B cell (primary cell): ENCODE measurements around the gene IGFL2. TPM values are rescaled to one million over a fixed set of nuclear protein-coding genes. Genes with fewer than 3 reads are reported as not detected.

Source experiments
- ATAC-seq: fragments of 200-7000 bp; cut with Tn5 transposase; one replicate; pipeline ENCODE4 v1.10.0; 2021; ENCODE audit warnings: low read depth, mild to moderate bottlenecking, moderate number of reproducible peaks, moderate library complexity
- CTCF ChIA-PET: fragments of 350-600 bp; sonication (Branson Sonifier 250); formaldehyde crosslinking; loops from one replicate; lab custom pipeline; 2021; ENCODE audit warnings: antibody characterized with exemption, inconsistent platforms; lab: Charles Lee
- POLR2A ChIA-PET: fragments of 350-600 bp; sonication (Branson Sonifier 250); formaldehyde crosslinking; loops from one replicate; lab custom pipeline; 2021; ENCODE audit warnings: antibody characterized with exemption; lab: Charles Lee
- DNase-seq: peaks from one replicate; pipeline ENCODE4 v3.0.0; 2013
- H2AFZ ChIP-seq: 2 replicates; pipeline ENCODE4 v1.6.1; 2012; ENCODE audit warnings: mild to moderate bottlenecking, low read depth, low read length; ENCODE audit not compliant: insufficient read depth, poor library complexity, severe bottlenecking
- H3K27ac ChIP-seq, 2 donors: 1 replicate in 1 of 2; 2 replicates in 1 of 2; pipeline ENCODE4 v1.5.1; 2012 to 2013; ENCODE audit warnings: low read length in 2 of 2, mild to moderate bottlenecking in 2 of 2, moderate library complexity in 1 of 2
- H3K27me3 ChIP-seq, 4 experiments: fragments of 200-600 bp in 1 of 4; sonication (generic) in 1 of 4; replicated peaks in 1 of 4; 1 replicate in 2 of 4; 2 replicates in 2 of 4; pipeline versions ENCODE4 v1.6.1 to v1.7.0; 2013 to 2016; ENCODE audit warnings: low read length in 3 of 4, mild to moderate bottlenecking in 2 of 4, mixed read lengths in 1 of 4, moderate library complexity in 1 of 4; ENCODE audit not compliant: insufficient read depth in 4 of 4, control insufficient read depth in 3 of 4; ENCODE audit errors: control extremely low read depth in 1 of 4
- H3K36me3 ChIP-seq, 2 experiments: replicated peaks in 1 of 2; 1 replicate in 1 of 2; 2 replicates in 1 of 2; pipeline versions ENCODE4 v1.6.1 to v1.7.1; 2013; ENCODE audit warnings: low read length in 1 of 2; ENCODE audit not compliant: insufficient read depth in 2 of 2, control insufficient read depth in 1 of 2; ENCODE audit errors: control extremely low read depth in 1 of 2, extremely low read depth in 1 of 2
- H3K4me1 ChIP-seq, 2 donors: fragments of 200-600 bp in 1 of 2; sonication (generic) in 1 of 2; 1 replicate in 1 of 2; 2 replicates in 1 of 2; pipeline versions ENCODE4 v1.5.1 to v1.6.1; 2013 to 2017; ENCODE audit warnings: low read length in 2 of 2; ENCODE audit not compliant: control insufficient read depth in 2 of 2, insufficient read depth in 2 of 2
- H3K4me2 ChIP-seq: replicated peaks from 2 replicates; pipeline ENCODE3; 2012; ENCODE audit warnings: mild to moderate bottlenecking, low read depth, low read length; ENCODE audit not compliant: poor library complexity, severe bottlenecking
- H3K4me3 ChIP-seq, 5 experiments: fragments of 200-600 bp in 1 of 5; sonication (generic) in 1 of 5; 1 replicate in 3 of 5; 2 replicates in 2 of 5; pipeline versions ENCODE4 v1.5.1 to v1.7.0; 2011 to 2016; ENCODE audit warnings: low read length in 4 of 5, mild to moderate bottlenecking in 4 of 5, low read depth in 2 of 5, control low read depth in 1 of 5, moderate library complexity in 1 of 5; ENCODE audit not compliant: insufficient read depth in 1 of 5; ENCODE audit errors: control extremely low read depth in 1 of 5, extremely low read depth in 1 of 5
- H3K79me2 ChIP-seq: fragments of 200-600 bp; sonication (generic); one replicate; pipeline ENCODE4 v1.6.0; 2016; ENCODE audit warnings: low read length; ENCODE audit not compliant: control insufficient read depth, insufficient read depth
- H3K9ac ChIP-seq: fragments of 200-600 bp; sonication (generic); 2 replicates; pipeline ENCODE4 v1.6.1; 2017; ENCODE audit warnings: mild to moderate bottlenecking, low read length, moderate library complexity
- H3K9me3 ChIP-seq, 3 donors: one replicate each; pipeline versions ENCODE4 v1.6.1 to v1.7.1; 2013; ENCODE audit warnings: low read length in 2 of 3; ENCODE audit not compliant: control insufficient read depth in 2 of 3, insufficient read depth in 1 of 3; ENCODE audit errors: control extremely low read depth in 1 of 3
- H4K20me1 ChIP-seq: 2 replicates; pipeline ENCODE4 v1.6.0; 2012; ENCODE audit warnings: mild to moderate bottlenecking, low read length; ENCODE audit not compliant: insufficient read depth, control insufficient read depth, poor library complexity, severe bottlenecking
- H3K27ac Mint-ChIP-seq: one replicate; pipeline ENCODE4 v1.8.0; 2021; ENCODE audit warnings: mixed read lengths
- H3K27me3 Mint-ChIP-seq: one replicate; pipeline ENCODE4 v1.8.0; 2021; ENCODE audit warnings: mixed read lengths
- H3K4me1 Mint-ChIP-seq: one replicate; pipeline ENCODE4 v1.8.0; 2021; ENCODE audit warnings: mixed read lengths
- H3K4me3 Mint-ChIP-seq: one replicate; pipeline ENCODE4 v1.8.0; 2021; ENCODE audit warnings: mixed read lengths
- H3K9me3 Mint-ChIP-seq: one replicate; pipeline ENCODE4 v1.8.0; 2022; ENCODE audit warnings: mixed read lengths; ENCODE audit not compliant: insufficient read depth
- CTCF ChIP-seq: fragments of 200-600 bp; IDR thresholded peaks from one replicate; pipeline ENCODE4 v1.8.0; 2022; ENCODE audit warnings: antibody characterized with exemption, mild to moderate bottlenecking
- EZH2 ChIP-seq: IDR thresholded peaks from 2 replicates; pipeline ENCODE4 v1.6.1; 2012; ENCODE audit warnings: borderline replicate concordance, low read depth, mild to moderate bottlenecking, moderate library complexity, low read length; ENCODE audit not compliant: insufficient read depth, poor library complexity, severe bottlenecking
- WGBS: methylation state at CpG from one replicate; pipeline ENCODE4 v1.1.5; 2013; ENCODE audit warnings: missing lambda C conversion rate; ENCODE audit not compliant: insufficient coverage; 5-methylcytosine and 5-hydroxymethylcytosine counted together
- intact Hi-C: fragments of 100-400 bp; cut with micrococcal nuclease; formaldehyde crosslinking; loops from one replicate; pipeline ENCODE4 v1.10.0; 2022
- polyA plus RNA-seq: library from polyadenylated mRNA; depleted of rRNA; stranded (reverse); fragments of >200 nt; gene quantifications from 2 replicates; pipeline ENCODE4 v1.2.3, GENCODE V29; 2012
- total RNA-seq, 2 donors: library from RNA; stranded (reverse); fragments of 120-200 nt in 1 of 2; gene quantifications; 1 replicate in 1 of 2; 2 replicates in 1 of 2; pipeline versions ENCODE4 v1.2.3 to v1.2.4, GENCODE V29; 2013 to 2022

Gene IGFL2
- total and polyA plus RNA-seq, 2 donors (not counting 1 experiment from before 2014, with no cell fraction given), result not detected

- POLR2A ChIA-PET, result no interaction called here
- Mint-ChIP-seq H3K4me3 (no peak overlapping the region), H3K27me3 (peaks cover 37% of the 10 kb centered on the region), H3K4me1 (no peaks in the 10 kb centered on the region), H3K9me3 (no peaks in the 10 kb centered on the region), H3K27ac (no peak overlapping the region)
- WGBS, result 82% methylated on average over 4 of the region's 4 CpGs
- no peak overlapping the region for H3K4me3 ChIP-seq
- intact Hi-C loops, result no loop called here
- CTCF ChIA-PET, result no interaction called here
- no peak overlapping the region for H3K9ac ChIP-seq
- no peaks in the 10 kb centered on the region for H3K4me1 ChIP-seq
- ATAC-seq, result no peak
- TF ChIP-seq EZH2 (no peak), CTCF (no peak)
- H2AFZ ChIP-seq, result no peak overlapping the region
- no peaks in the 10 kb centered on the region for H3K36me3 ChIP-seq
- no peaks in the 10 kb centered on the region for H3K79me2 ChIP-seq
- H3K27me3 ChIP-seq, result peaks cover 0 to 24% (median 3%) of the 10 kb centered on the region in 4 experiments
- H3K9me3 ChIP-seq, result no peaks in the 10 kb centered on the region
- no peak overlapping the region for H3K4me2 ChIP-seq
- no peak overlapping the region for H3K27ac ChIP-seq
- no peaks in the 10 kb centered on the region for H4K20me1 ChIP-seq
- DNase-seq, result no peak
These were observed 10.0 kb upstream of the IGFL2 start for GRCh38 chr19:46137915-46138473.

DNA sequence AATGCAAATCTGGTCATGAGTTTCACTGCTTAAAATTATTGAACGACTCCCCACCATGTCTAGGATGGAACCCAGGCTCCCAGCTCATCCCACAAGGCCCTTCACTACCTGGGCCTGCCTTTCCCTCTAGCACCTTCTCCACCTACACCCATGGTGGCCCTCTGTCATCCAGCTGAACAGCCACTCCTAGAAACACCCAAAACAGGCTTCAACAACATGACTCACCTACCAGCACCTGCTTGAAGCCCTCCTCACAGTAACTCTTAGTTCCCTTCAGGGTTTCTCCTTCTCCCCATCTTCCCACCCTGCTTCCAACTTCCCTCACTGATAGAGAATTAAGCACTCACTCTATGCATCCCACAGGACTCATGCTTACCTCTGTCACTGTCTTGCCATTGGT, 6.6 kb upstream of the IGFL2 start:
- peaks cover 0 to 15% (median 3%) of the 10 kb centered on the region in 4 experiments for H3K27me3 ChIP-seq
- no peaks in the 10 kb centered on the region for H3K4me1 Mint-ChIP-seq
- TF ChIP-seq CTCF, result no peak
- no peak for TF ChIP-seq EZH2
- intact Hi-C loops, result no loop called here
- H3K4me2 ChIP-seq, result no peak overlapping the region
- H3K79me2 ChIP-seq, result no peaks in the 10 kb centered on the region
- CTCF ChIA-PET, result no interaction called here
- H2AFZ ChIP-seq, result no peak overlapping the region
- peaks cover 23% of the 10 kb centered on the region for H3K27me3 Mint-ChIP-seq
- H3K9me3 ChIP-seq, result no peaks in the 10 kb centered on the region
- no peak overlapping the region for H3K27ac Mint-ChIP-seq
- H3K4me3 ChIP-seq, result no peak overlapping the region
- H3K4me1 ChIP-seq, result no peaks in the 10 kb centered on the region
- no peak overlapping the region for H3K4me3 Mint-ChIP-seq
- no peaks in the 10 kb centered on the region for H3K36me3 ChIP-seq
- DNase-seq (no peak), ATAC-seq (no peak)
- no peak overlapping the region for H3K9ac ChIP-seq
- H4K20me1 ChIP-seq, result no peaks in the 10 kb centered on the region
- WGBS, result 55% methylated on average over 1 of the region's 1 CpG
- no peak overlapping the region for H3K27ac ChIP-seq
- H3K9me3 Mint-ChIP-seq, result no peaks in the 10 kb centered on the region
- POLR2A ChIA-PET, result no interaction called here
